NB4 (cell line): Measurements from ENCODE around the gene SPATA31D1.

Experiments used
- MAX ChIP-seq: IDR thresholded peaks from 2 replicates; pipeline ENCODE4 v1.6.1; 2011; ENCODE audit warnings: low read depth, low read length
- MYC ChIP-seq: IDR thresholded peaks from 2 replicates; pipeline ENCODE4 v1.6.1; 2011; ENCODE audit warnings: low read depth, low read length
- POLR2A ChIP-seq: IDR thresholded peaks from 2 replicates; pipeline ENCODE4 v1.6.1; 2011; ENCODE audit warnings: mild to moderate bottlenecking; ENCODE audit not compliant: insufficient read length; ENCODE audit errors: extremely low read depth
- TF ChIP-seq, protein P1 (sequence below): IDR thresholded peaks from one replicate; pipeline ENCODE4 v1.5.1; 2012; ENCODE audit warnings: low read depth, low read length

DNA sequence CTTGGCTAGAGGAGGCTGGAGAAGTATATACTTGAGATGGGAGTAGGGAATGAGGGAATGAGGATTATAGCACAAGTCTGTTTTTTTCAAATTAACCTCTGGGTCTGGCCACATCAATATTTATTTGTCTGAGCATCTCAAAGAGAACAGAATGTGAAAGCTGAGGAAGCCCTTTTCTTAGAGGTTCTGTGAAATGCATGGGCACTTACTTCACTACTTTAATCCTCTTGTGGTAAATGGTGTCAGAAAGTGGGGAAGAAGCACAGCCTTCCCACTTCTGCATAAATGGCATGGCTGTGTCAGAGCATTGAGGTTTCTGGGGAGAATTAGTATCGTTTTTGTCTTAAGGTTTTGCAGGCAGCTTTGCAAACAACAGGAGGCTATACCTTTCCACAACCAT lies 48.6 kb downstream of the SPATA31D1 start:
- TF ChIP-seq, protein P1, sequence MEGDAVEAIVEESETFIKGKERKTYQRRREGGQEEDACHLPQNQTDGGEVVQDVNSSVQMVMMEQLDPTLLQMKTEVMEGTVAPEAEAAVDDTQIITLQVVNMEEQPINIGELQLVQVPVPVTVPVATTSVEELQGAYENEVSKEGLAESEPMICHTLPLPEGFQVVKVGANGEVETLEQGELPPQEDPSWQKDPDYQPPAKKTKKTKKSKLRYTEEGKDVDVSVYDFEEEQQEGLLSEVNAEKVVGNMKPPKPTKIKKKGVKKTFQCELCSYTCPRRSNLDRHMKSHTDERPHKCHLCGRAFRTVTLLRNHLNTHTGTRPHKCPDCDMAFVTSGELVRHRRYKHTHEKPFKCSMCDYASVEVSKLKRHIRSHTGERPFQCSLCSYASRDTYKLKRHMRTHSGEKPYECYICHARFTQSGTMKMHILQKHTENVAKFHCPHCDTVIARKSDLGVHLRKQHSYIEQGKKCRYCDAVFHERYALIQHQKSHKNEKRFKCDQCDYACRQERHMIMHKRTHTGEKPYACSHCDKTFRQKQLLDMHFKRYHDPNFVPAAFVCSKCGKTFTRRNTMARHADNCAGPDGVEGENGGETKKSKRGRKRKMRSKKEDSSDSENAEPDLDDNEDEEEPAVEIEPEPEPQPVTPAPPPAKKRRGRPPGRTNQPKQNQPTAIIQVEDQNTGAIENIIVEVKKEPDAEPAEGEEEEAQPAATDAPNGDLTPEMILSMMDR = no peak
- TF ChIP-seq POLR2A (no peak), MAX (no peak), MYC (no peak)
